Peyer's patch (tissue), 4 donors: ENCODE results near the gene FIGNL2. TPM values are rescaled to one million over a fixed set of nuclear protein-coding genes. Genes with fewer than 3 reads are reported as not detected.
A peak's percentile ranks its signal among the peaks of the same experiment; 100 is the strongest.

Experiments used
- DNase-seq, 3 donors: peaks; one replicate each; pipeline ENCODE4 v3.0.0-alpha.2; 2017 to 2019
- H3K27ac ChIP-seq, 4 donors: fragments of 200-600 bp; sonication (generic); one replicate each; pipeline ENCODE4 v1.5.1; 2016 to 2019
- H3K27me3 ChIP-seq, 2 donors: fragments of 200-600 bp; sonication (generic); one replicate each; pipeline ENCODE4 v1.5.1; 2019
- H3K36me3 ChIP-seq, 3 donors: fragments of 200-600 bp; sonication (generic); one replicate each; pipeline ENCODE4 v1.5.1; 2016 to 2019
- H3K4me1 ChIP-seq, 4 donors: fragments of 200-600 bp; sonication (generic); one replicate each; pipeline ENCODE4 v1.5.1; 2016 to 2019
- H3K4me3 ChIP-seq, 4 donors: fragments of 200-600 bp; sonication (generic); 1 replicate in 3 of 4; 2 replicates in 1 of 4; pipeline ENCODE4 v1.5.1; 2016 to 2019; ENCODE audit warnings: mild to moderate bottlenecking in 1 of 4
- H3K9me3 ChIP-seq, 4 donors: fragments of 200-600 bp; sonication (generic); one replicate each; pipeline ENCODE4 v1.5.1; 2016 to 2019; ENCODE audit warnings: mild to moderate bottlenecking in 1 of 4
- CTCF ChIP-seq, 6 experiments: fragments of 450-650 bp in 4 of 6; fragments of 200-600 bp in 2 of 6; sonication (generic) in 1 of 6; IDR thresholded peaks; one replicate each; pipeline ENCODE4 v1.5.1; 2017 to 2019; ENCODE audit warnings: antibody characterized with exemption in 6 of 6, mild to moderate bottlenecking in 3 of 6, moderate library complexity in 1 of 6
- POLR2A ChIP-seq, 2 donors: fragments of 450-650 bp; IDR thresholded peaks; one replicate each; pipeline ENCODE4 v1.5.1; 2017; ENCODE audit warnings: antibody characterized with exemption in 2 of 2, mild to moderate bottlenecking in 2 of 2, moderate library complexity in 2 of 2
- total RNA-seq, 4 donors: library from RNA; depleted of rRNA; stranded (reverse); fragments of >200 nt; gene quantifications; one replicate each; pipeline ENCODE4 v1.1.0, GENCODE V29; 2016

Gene FIGNL2
- total RNA-seq, 4 donors from 2014 or later, result 0.19 TPM; not detected in 3

- TF ChIP-seq CTCF (IDR thresholded peaks at IDR 0.05), result no peak
- TF ChIP-seq POLR2A (IDR thresholded peaks at IDR 0.05), result no peak
- Histone ChIP-seq H3K27ac (peak overlapping the region in 3 of 4 donors; percentile 59 to 78 (median 65)), H3K4me1 (peaks cover 0 to 21% (median 7%) of the 10 kb centered on the region in 4 donors), H3K36me3 (no peaks in the 10 kb centered on the region), H3K9me3 (no peaks in the 10 kb centered on the region), H3K4me3 (peak overlapping the region; percentile 51 to 59 (median 56)), H3K27me3 (no peaks in the 10 kb centered on the region)
- no peak for DNase-seq
These were observed 28.6 kb downstream of the FIGNL2 start for GRCh38 chr12:51819736-51820525.

GRCh38 chr12:51818566-51819300 lies 29.8 kb downstream of the FIGNL2 start:
- H3K4me1 ChIP-seq, result peaks cover 0 to 21% (median 10%) of the 10 kb centered on the region in 4 donors
- no peaks in the 10 kb centered on the region for H3K9me3 ChIP-seq
- no peaks in the 10 kb centered on the region for H3K36me3 ChIP-seq
- no peak for DNase-seq
- H3K27me3 ChIP-seq, result no peaks in the 10 kb centered on the region
- TF ChIP-seq POLR2A (IDR thresholded peaks at IDR 0.05) (no peak), CTCF (IDR thresholded peaks at IDR 0.05) (no peak)
- H3K27ac ChIP-seq, result no peak overlapping the region
- no peak overlapping the region for H3K4me3 ChIP-seq

- Histone ChIP-seq H3K27ac (no peak overlapping the region), H3K9me3 (no peaks in the 10 kb centered on the region), H3K36me3 (no peaks in the 10 kb centered on the region), H3K4me1 (peaks cover 0 to 21% (median 10%) of the 10 kb centered on the region in 4 donors), H3K27me3 (no peaks in the 10 kb centered on the region), H3K4me3 (no peak overlapping the region)
- no peak for DNase-seq
- TF ChIP-seq POLR2A (IDR thresholded peaks at IDR 0.05), result no peak
- TF ChIP-seq CTCF (IDR thresholded peaks at IDR 0.05), result no peak
These were observed 30.4 kb downstream of the FIGNL2 start for GRCh38 chr12:51818086-51818485.

- no peak overlapping the region for H3K4me3 ChIP-seq
- DNase-seq, result peak in 1 of 3 donors; percentile 66
- peaks cover 0 to 21% (median 10%) of the 10 kb centered on the region in 4 donors for H3K4me1 ChIP-seq
- H3K27me3 ChIP-seq, result no peaks in the 10 kb centered on the region
- H3K36me3 ChIP-seq, result no peaks in the 10 kb centered on the region
- no peak for TF ChIP-seq POLR2A (IDR thresholded peaks at IDR 0.05)
- TF ChIP-seq CTCF (IDR thresholded peaks at IDR 0.05), result no peak
- H3K9me3 ChIP-seq, result no peaks in the 10 kb centered on the region
- H3K27ac ChIP-seq, result peak overlapping the region in 1 of 4 donors; percentile 25
These were observed 31.2 kb downstream of the FIGNL2 start for GRCh38 chr12:51817027-51817953.

GRCh38 chr12:51815571-51815970 lies 32.9 kb downstream of the FIGNL2 start:
- Histone ChIP-seq H3K9me3 (no peaks in the 10 kb centered on the region), H3K27ac (no peak overlapping the region), H3K4me3 (no peak overlapping the region), H3K4me1 (peaks cover 0 to 14% (median 6%) of the 10 kb centered on the region in 4 donors), H3K36me3 (no peaks in the 10 kb centered on the region), H3K27me3 (no peaks in the 10 kb centered on the region)
- TF ChIP-seq POLR2A (IDR thresholded peaks at IDR 0.05), result no peak
- no peak for TF ChIP-seq CTCF (IDR thresholded peaks at IDR 0.05)
- DNase-seq, result no peak
